ENCODE measurements around the gene ELAVL4. TPM values are rescaled to one million over a fixed set of nuclear protein-coding genes. Genes with fewer than 3 reads are reported as not detected.

Gene ELAVL4
- total and polyA plus RNA-seq, 2 of the 8 experiments (the other 6 are each of a cell fraction or from before 2014, with no cell fraction given): 0.21 to 0.89 TPM

DNA sequence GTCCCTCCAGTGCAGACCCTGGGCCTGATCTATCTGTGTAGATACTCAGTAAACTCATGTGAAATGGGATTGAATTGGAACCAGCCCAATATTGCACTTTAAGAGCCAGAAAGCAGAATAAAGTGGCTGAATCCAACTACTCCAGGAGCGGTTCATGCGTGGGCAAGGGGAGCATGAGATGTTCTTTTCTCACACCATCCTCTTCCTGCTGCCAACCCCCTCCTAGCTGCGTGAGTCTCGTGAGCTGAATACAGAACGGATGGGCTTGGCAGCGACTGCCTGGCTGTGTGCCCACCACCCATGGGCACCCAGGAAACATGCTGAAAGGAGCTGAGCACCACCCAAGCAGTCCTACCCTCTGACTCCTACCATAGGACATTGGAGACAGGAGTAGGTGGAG lies 128.3 kb downstream of the ELAVL4 start (continued):
- TF ChIP-seq CHD7 (IDR thresholded peaks at IDR 0.05; ENCODE audit: insufficient replicate concordance, low read length): no peak
- no peak for TF ChIP-seq TBP (IDR thresholded peaks at IDR 0.05; ENCODE audit: low read depth, low read length)
- no peak for TF ChIP-seq CTBP2 (IDR thresholded peaks at IDR 0.05; ENCODE audit: borderline replicate concordance, insufficient read depth, insufficient read length, low read length)
- TF ChIP-seq RBBP5 (IDR thresholded peaks at IDR 0.05; ENCODE audit: borderline replicate concordance, low read depth, low read length): no peak
- TF ChIP-seq SP4 (IDR thresholded peaks at IDR 0.05; ENCODE audit: low read length): no peak
- TF ChIP-seq NANOG (IDR thresholded peaks at IDR 0.05; ENCODE audit: insufficient read depth, low read depth, low read length, poor library complexity, severe bottlenecking): no peak
- TF ChIP-seq RXRA (IDR thresholded peaks at IDR 0.05; ENCODE audit: insufficient read depth, low read depth, low read length): no peak
- TF ChIP-seq ZNF274 (IDR thresholded peaks at IDR 0.05; ENCODE audit: borderline replicate concordance, extremely low read depth, low read length): no peak
- no peak for TF ChIP-seq POLR2A (IDR thresholded peaks at IDR 0.05; ENCODE audit: control extremely low read depth in 1 of 2, low read depth in 2 of 2, low read length in 2 of 2)
- no peak for TF ChIP-seq HDAC2 (IDR thresholded peaks at IDR 0.05; ENCODE audit: borderline replicate concordance in 1 of 2, low read depth in 2 of 2, low read length in 2 of 2)
